Left lung (tissue), 10 donors: ENCODE data around the gene IRF2BPL. TPM values are rescaled to one million over a fixed set of nuclear protein-coding genes. Genes with fewer than 3 reads are reported as not detected.

ENCODE experiments used
- ATAC-seq: fragments of 200-7000 bp; cut with Tn5 transposase; one replicate; pipeline ENCODE4 v1.9.1; 2020; ENCODE audit warnings: moderate library complexity
- DNase-seq, 4 donors: peaks; one replicate each; pipeline ENCODE4 v3.0.0-alpha.2; 2013 to 2020
- H3K27ac ChIP-seq, 2 donors: fragments of 200-600 bp; sonication (generic) in 1 of 2; one replicate each; pipeline versions ENCODE4 v1.5.0 to v1.8.0; 2020 to 2021
- H3K27me3 ChIP-seq, 2 donors: fragments of 200-600 bp; sonication (generic) in 1 of 2; one replicate each; pipeline versions ENCODE4 v1.5.0 to v1.8.0; 2020 to 2021
- H3K36me3 ChIP-seq, 2 donors: fragments of 200-600 bp; sonication (generic) in 1 of 2; one replicate each; pipeline versions ENCODE4 v1.5.0 to v1.8.0; 2020 to 2021
- H3K4me1 ChIP-seq, 2 donors: fragments of 200-600 bp; one replicate each; pipeline ENCODE4 v1.8.0; 2021
- H3K4me3 ChIP-seq, 2 donors: fragments of 200-600 bp; sonication (generic) in 1 of 2; one replicate each; pipeline versions ENCODE4 v1.5.0 to v1.8.0; 2020 to 2021; ENCODE audit warnings: mild to moderate bottlenecking in 1 of 2
- H3K9me3 ChIP-seq, 2 donors: fragments of 200-600 bp; sonication (generic) in 1 of 2; one replicate each; pipeline versions ENCODE4 v1.5.0 to v1.8.0; 2020 to 2021
- CTCF ChIP-seq, 2 donors: fragments of 200-600 bp; sonication (generic) in 1 of 2; IDR thresholded peaks; one replicate each; pipeline versions ENCODE4 v1.5.0 to v1.8.0; 2021; ENCODE audit warnings: antibody characterized with exemption in 2 of 2
- intact Hi-C, 2 donors: fragments of 100-400 bp; cut with DNase I; formaldehyde crosslinking; loops; one replicate each; pipeline versions ENCODE4 v1.11.2 to v1.14.2; 2022
- polyA plus RNA-seq, 6 donors: library from polyadenylated mRNA; unstranded; fragments of 120-200 nt; gene quantifications; one replicate each; pipeline ENCODE4 v1.2.1, GENCODE V29; 2013; ENCODE audit not compliant: insufficient read length in 6 of 6
- total RNA-seq, 2 donors: library from RNA; stranded (reverse); fragmentation: NEBNext Ultra II Directional; extraction: Animal tissue kit (Norgen Biotek cat#: 25700); gene quantifications; one replicate each; pipeline ENCODE4 v1.2.1, GENCODE V29; 2021
- donor health status: DM: no; HTN: yes; CAD: no.
- donor health status: DM: no; HTN: no; CAD: no.

IRF2BPL gene
- total and polyA plus RNA-seq, 8 donors = 22.8 to 50.0 (median 44.3) TPM

- Histone ChIP-seq H3K9me3 (no peaks in the 10 kb centered on the region), H3K36me3 (no peaks in the 10 kb centered on the region), H3K4me3 (no peak overlapping the region), H3K4me1 (peaks cover 0 to 26% of the 10 kb centered on the region in 2 donors), H3K27me3 (no peaks in the 10 kb centered on the region), H3K27ac (no peak overlapping the region)
- no peak for ATAC-seq
- intact Hi-C loops = loop anchor here in 1 of 2 donors (10.0 kb wide), 1 partner anchor 187 kb away; no protein-coding TSS in a partner anchor
- no peak for TF ChIP-seq CTCF (IDR thresholded peaks at IDR 0.05)
- DNase-seq = no peak
Observed at GRCh38 chr14:77062261-77062660, 33.8 kb upstream of the IRF2BPL start.

DNA sequence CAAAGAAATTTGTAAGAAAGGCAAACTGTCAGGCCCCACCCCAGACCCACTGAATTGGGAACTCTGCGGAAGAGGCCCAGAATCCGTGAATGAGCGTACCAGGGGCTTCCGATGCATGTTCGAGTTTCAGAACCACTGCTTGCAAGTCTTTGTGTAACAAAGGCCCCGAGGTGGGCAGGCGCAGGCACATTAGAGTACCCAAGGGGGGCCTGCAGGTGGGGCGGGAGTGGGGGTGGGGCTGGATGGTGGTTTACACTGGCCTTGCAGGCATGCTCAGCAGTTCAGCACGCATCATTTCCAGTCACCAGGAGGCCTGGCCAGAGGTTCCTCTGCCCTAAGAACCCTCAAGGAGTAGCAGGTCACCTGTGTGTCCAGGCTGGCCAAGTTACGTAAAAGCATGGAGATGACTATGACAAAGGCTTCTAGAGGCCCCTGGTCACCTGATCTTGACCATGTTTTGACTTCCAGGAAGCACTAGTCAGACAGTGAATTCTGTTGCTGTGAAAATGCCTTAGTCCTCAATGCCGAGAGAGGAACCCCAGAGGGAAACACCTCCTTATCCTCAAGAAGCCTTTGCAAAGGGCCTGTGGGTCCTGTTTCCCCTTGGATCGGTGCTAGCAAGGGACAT is 33.2 kb upstream of the IRF2BPL start:
- DNase-seq (no peak), ATAC-seq (no peak)
- H3K27ac ChIP-seq = no peak overlapping the region
- no peaks in the 10 kb centered on the region for H3K9me3 ChIP-seq
- H3K36me3 ChIP-seq = no peaks in the 10 kb centered on the region
- peaks cover 0 to 21% of the 10 kb centered on the region in 2 donors for H3K4me1 ChIP-seq
- TF ChIP-seq CTCF (IDR thresholded peaks at IDR 0.05) = no peak
- intact Hi-C loops = loop anchor here in 1 of 2 donors (10.0 kb wide), 1 partner anchor 187 kb away; no protein-coding TSS in a partner anchor
- no peaks in the 10 kb centered on the region for H3K27me3 ChIP-seq
- H3K4me3 ChIP-seq = no peak overlapping the region

DNA sequence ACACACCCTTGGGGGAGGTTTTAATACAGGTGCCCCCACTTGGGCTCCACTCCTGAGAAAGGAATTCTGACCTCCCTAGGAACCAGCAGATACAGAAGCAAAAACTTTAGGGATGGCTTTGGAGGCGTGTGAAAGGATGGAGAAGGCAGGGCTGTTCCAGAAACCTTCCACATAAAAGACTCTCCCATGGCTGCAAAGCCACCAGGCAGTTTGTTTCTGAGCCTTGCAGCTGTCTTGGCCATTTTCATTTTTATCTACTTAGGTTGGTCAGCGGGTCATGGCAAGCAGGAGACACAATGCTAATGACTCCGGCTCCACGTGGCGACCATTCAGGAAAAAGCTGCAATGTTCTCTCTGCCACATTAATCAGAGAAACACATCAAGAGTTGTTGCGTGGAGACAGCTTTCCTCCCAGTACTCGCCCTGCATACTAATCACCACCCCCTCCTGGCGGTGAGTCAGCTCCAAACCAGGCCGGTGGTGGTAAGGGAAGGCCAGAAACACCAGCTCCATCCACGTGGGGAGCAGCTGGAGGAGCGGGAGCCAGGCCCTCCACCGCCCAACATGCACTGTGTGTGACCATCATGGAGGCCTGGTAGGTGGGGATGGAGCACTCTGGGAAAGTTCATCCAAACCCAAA is 30.9 kb upstream of the IRF2BPL start:
- DNase-seq (no peak), ATAC-seq (peak; percentile 59)
- Histone ChIP-seq H3K4me3 (no peak overlapping the region), H3K27ac (no peak overlapping the region), H3K27me3 (no peaks in the 10 kb centered on the region), H3K36me3 (no peaks in the 10 kb centered on the region), H3K9me3 (peaks cover 0 to 8% of the 10 kb centered on the region in 2 donors), H3K4me1 (peaks cover 0 to 6% of the 10 kb centered on the region in 2 donors)
- intact Hi-C loops = no loop called here
- no peak for TF ChIP-seq CTCF (IDR thresholded peaks at IDR 0.05)

DNA sequence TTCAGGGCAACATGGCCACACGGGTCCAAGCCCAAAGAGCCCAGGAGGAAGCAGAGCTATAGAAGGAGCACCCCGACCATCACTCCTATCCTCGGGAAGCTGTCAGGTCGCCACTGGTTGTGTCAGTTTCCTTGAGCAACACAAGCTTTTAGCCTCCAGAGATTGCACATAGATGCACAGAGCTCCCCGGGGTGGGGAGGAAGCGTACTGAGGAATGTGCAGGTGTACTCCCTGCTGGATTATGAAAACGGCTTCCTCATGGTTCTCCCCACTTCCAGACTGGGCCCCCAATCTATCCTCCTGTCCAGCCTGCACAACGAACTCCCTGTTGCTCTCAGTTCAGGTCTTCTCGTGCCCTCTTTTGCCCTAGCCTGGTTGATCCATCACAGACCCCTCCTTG is 30.3 kb upstream of the IRF2BPL start:
- TF ChIP-seq CTCF (IDR thresholded peaks at IDR 0.05) = no peak
- DNase-seq = no peak
- no peaks in the 10 kb centered on the region for H3K27me3 ChIP-seq
- no peaks in the 10 kb centered on the region for H3K36me3 ChIP-seq
- H3K9me3 ChIP-seq = peaks cover 0 to 8% of the 10 kb centered on the region in 2 donors
- ATAC-seq = no peak
- H3K27ac ChIP-seq = no peak overlapping the region
- intact Hi-C loops = no loop called here
- H3K4me3 ChIP-seq = no peak overlapping the region
- H3K4me1 ChIP-seq = peaks cover 0 to 6% of the 10 kb centered on the region in 2 donors

GRCh38 chr14:77058117-77058516 is 29.6 kb upstream of the IRF2BPL start:
- intact Hi-C loops = no loop called here
- peaks cover 0 to 11% of the 10 kb centered on the region in 2 donors for H3K4me1 ChIP-seq
- H3K36me3 ChIP-seq = no peaks in the 10 kb centered on the region
- peaks cover 0 to 8% of the 10 kb centered on the region in 2 donors for H3K9me3 ChIP-seq
- no peak for TF ChIP-seq CTCF (IDR thresholded peaks at IDR 0.05)
- DNase-seq = no peak
- no peaks in the 10 kb centered on the region for H3K27me3 ChIP-seq
- ATAC-seq = no peak
- no peak overlapping the region for H3K27ac ChIP-seq
- no peak overlapping the region for H3K4me3 ChIP-seq
